Colonic mucosa (tissue), 4 donors: Measurements from ENCODE around the gene SLC15A2. TPM values are rescaled to one million over a fixed set of nuclear protein-coding genes. Genes with fewer than 3 reads are reported as not detected.
"Not testable (repeated sequence)": the region's sequence is repeated elsewhere in the genome, so short reads cannot be mapped to it uniquely, and the experiment has no call there.

Experiments
- DNase-seq: peaks from one replicate; pipeline ENCODE4 v3.0.0-alpha.2; 2020
- H3K27ac ChIP-seq: fragments of 200-600 bp; one replicate; pipeline ENCODE4 v1.8.0; 2021
- H3K27me3 ChIP-seq: fragments of 200-600 bp; one replicate; pipeline ENCODE4 v1.8.0; 2021
- H3K36me3 ChIP-seq: fragments of 200-600 bp; one replicate; pipeline ENCODE4 v1.8.0; 2021
- H3K4me1 ChIP-seq: fragments of 200-600 bp; one replicate; pipeline ENCODE4 v1.8.0; 2021; ENCODE audit warnings: mild to moderate bottlenecking
- H3K4me3 ChIP-seq: fragments of 200-600 bp; one replicate; pipeline ENCODE4 v1.8.0; 2021
- H3K9ac ChIP-seq, 2 donors: one replicate each; pipeline ENCODE4 v1.7.0; 2013; ENCODE audit warnings: control low read depth in 2 of 2, low read depth in 2 of 2, low read length in 2 of 2
- H3K9me3 ChIP-seq: fragments of 200-600 bp; one replicate; pipeline ENCODE4 v1.8.0; 2021
- CTCF ChIP-seq: fragments of 200-600 bp; IDR thresholded peaks from one replicate; pipeline ENCODE4 v1.8.0; 2022; ENCODE audit warnings: antibody characterized with exemption, mild to moderate bottlenecking
- intact Hi-C: fragments of 100-400 bp; cut with DNase I; formaldehyde crosslinking; loops from one replicate; pipeline ENCODE4 v1.14.1; 2022
- total RNA-seq, 2 donors: library from RNA; stranded (reverse); fragmentation: NEBNext Ultra II Directional in 1 of 2; extraction: Animal tissue kit (Norgen Biotek cat#: 25700) in 1 of 2; gene quantifications; one replicate each; pipeline ENCODE4 v1.2.1, GENCODE V29; 2021
- donor health status: healthy.
- donor health status: DM: no; HTN: no; CAD: no.
- donor health status: DM: no; HTN: no; CAD: no.

Gene SLC15A2
- total RNA-seq, 2 donors from 2014 or later: 1.4 to 3.1 TPM

GRCh38 chr3:121926380-121926779 is 32.2 kb downstream of the SLC15A2 start:
- no peak for TF ChIP-seq CTCF
- intact Hi-C loops: no loop called here
- DNase-seq: no peak

DNA sequence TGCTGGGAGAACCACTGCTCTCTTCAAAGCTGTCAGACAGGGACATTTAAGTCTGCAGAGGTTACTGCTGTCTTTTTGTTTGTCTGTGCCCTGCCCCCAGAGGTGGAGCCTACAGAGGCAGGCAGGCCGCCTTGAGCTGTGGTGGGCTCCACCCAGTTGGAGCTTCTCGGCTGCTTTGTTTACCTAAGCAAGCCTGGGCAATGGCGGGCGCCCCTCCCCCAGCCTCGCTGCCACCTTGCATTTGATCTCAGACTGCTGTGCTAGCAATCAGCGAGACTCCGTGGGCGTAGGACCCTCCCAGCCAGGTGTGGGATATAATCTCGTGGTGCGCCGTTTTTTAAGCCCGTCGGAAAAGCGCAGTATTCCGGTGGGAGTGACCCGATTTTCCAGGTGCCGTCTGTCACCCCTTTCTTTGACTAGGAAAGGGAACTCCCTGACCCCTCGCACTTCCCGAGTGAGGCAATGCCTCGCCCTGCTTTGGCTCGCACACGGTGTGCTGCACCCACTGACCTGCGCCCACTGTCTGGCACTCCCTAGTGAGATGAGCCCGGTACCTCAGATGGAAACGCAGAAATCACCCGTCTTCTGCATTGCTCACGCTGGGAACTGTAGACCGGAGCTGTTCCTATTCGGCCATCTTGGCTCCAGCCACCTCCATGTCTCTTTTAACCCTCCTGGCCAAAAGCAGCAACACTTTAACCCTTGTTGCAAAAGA is 44.1 kb downstream of the SLC15A2 start:
- intact Hi-C loops, H3K9ac ChIP-seq, H3K36me3 ChIP-seq, H3K9me3 ChIP-seq, H3K4me1 ChIP-seq, H3K27me3 ChIP-seq: not testable (repeated sequence)
- peak overlapping the region; percentile 16 for H3K4me3 ChIP-seq
- peak overlapping the region; percentile 20 for H3K27ac ChIP-seq
- peak; percentile 56 for DNase-seq

More at GRCh38 chr3:121926380-121926779, 32.2 kb downstream of the SLC15A2 start:
- no peaks in the 10 kb centered on the region for H3K27me3 ChIP-seq
- H3K4me3 ChIP-seq: no peak overlapping the region
- H3K36me3 ChIP-seq: no peaks in the 10 kb centered on the region
- no peak overlapping the region for H3K9ac ChIP-seq
- no peaks in the 10 kb centered on the region for H3K4me1 ChIP-seq
- H3K9me3 ChIP-seq: no peaks in the 10 kb centered on the region
- H3K27ac ChIP-seq: no peak overlapping the region

- Histone ChIP-seq H3K9me3 (no peaks in the 10 kb centered on the region), H3K36me3 (no peaks in the 10 kb centered on the region), H3K27ac (no peak overlapping the region), H3K4me1 (no peaks in the 10 kb centered on the region), H3K9ac (no peak overlapping the region), H3K4me3 (no peak overlapping the region), H3K27me3 (no peaks in the 10 kb centered on the region)
- TF ChIP-seq CTCF: no peak
- no peak for DNase-seq
- intact Hi-C loops: no loop called here
Observed at GRCh38 chr3:121941592-121941991, 47.4 kb downstream of the SLC15A2 start.

GRCh38 chr3:121942116-121942786 is 48.0 kb downstream of the SLC15A2 start:
- intact Hi-C loops: no loop called here
- no peak overlapping the region for H3K9ac ChIP-seq
- no peak for TF ChIP-seq CTCF
- no peaks in the 10 kb centered on the region for H3K9me3 ChIP-seq
- no peaks in the 10 kb centered on the region for H3K36me3 ChIP-seq
- H3K27ac ChIP-seq: no peak overlapping the region
- no peaks in the 10 kb centered on the region for H3K27me3 ChIP-seq
- no peaks in the 10 kb centered on the region for H3K4me1 ChIP-seq
- no peak overlapping the region for H3K4me3 ChIP-seq
- DNase-seq: peak; percentile 57

- no peak overlapping the region for H3K9ac ChIP-seq
- no peak for DNase-seq
- no peaks in the 10 kb centered on the region for H3K9me3 ChIP-seq
- no peak overlapping the region for H3K4me3 ChIP-seq
- no peaks in the 10 kb centered on the region for H3K36me3 ChIP-seq
- H3K27me3 ChIP-seq: no peaks in the 10 kb centered on the region
- TF ChIP-seq CTCF: no peak
- no peaks in the 10 kb centered on the region for H3K4me1 ChIP-seq
- intact Hi-C loops: no loop called here
- no peak overlapping the region for H3K27ac ChIP-seq
Observed at GRCh38 chr3:121943431-121943830, 49.2 kb downstream of the SLC15A2 start.

- no peak for TF ChIP-seq CTCF
- intact Hi-C loops: no loop called here
- no peaks in the 10 kb centered on the region for H3K27me3 ChIP-seq
- no peaks in the 10 kb centered on the region for H3K4me1 ChIP-seq
- no peak overlapping the region for H3K27ac ChIP-seq
- no peaks in the 10 kb centered on the region for H3K9me3 ChIP-seq
- no peak overlapping the region for H3K9ac ChIP-seq
- H3K36me3 ChIP-seq: no peaks in the 10 kb centered on the region
- DNase-seq: no peak
- no peak overlapping the region for H3K4me3 ChIP-seq
Observed at GRCh38 chr3:121948641-121949040, 54.4 kb downstream of the SLC15A2 start.
